SU-DHL-6 (cell line): ENCODE data around the gene TMEM106C.

ENCODE experiments used
- H2AFZ ChIP-seq: fragments of 200-600 bp; sonication (generic); 2 replicates; pipeline ENCODE4 v1.6.1; 2014; ENCODE audit warnings: low read depth, mild to moderate bottlenecking, moderate library complexity, mixed read lengths, antibody characterized with exemption, low read length; ENCODE audit not compliant: severe bottlenecking
- H3F3A ChIP-seq: fragments of 200-600 bp; shearing (Covaris generic); 2 replicates; pipeline ENCODE4 v1.6.0; 2016; ENCODE audit warnings: antibody characterized with exemption, mild to moderate bottlenecking; ENCODE audit not compliant: insufficient read depth
- H3K27ac ChIP-seq: fragments of 200-600 bp; sonication (generic); 2 replicates; pipeline ENCODE4 v1.5.1; 2016; ENCODE audit warnings: low read depth, mild to moderate bottlenecking, low read length, moderate library complexity, mixed read lengths
- H3K27me3 ChIP-seq: fragments of 200-600 bp; sonication (generic), shearing (Covaris generic); 2 replicates; pipeline ENCODE4 v1.6.0; 2014; ENCODE audit warnings: mild to moderate bottlenecking, low read length
- H3K36me3 ChIP-seq: fragments of 200-600 bp; sonication (generic); 2 replicates; pipeline ENCODE4 v1.6.1; 2014; ENCODE audit warnings: mild to moderate bottlenecking, low read length, mixed read lengths
- H3K4me2 ChIP-seq: fragments of 300-600, 200-600 bp; shearing (Covaris generic), sonication (generic); 2 replicates; pipeline ENCODE4 v1.6.0; 2014; ENCODE audit warnings: low read length, low read depth, mild to moderate bottlenecking; ENCODE audit not compliant: poor library complexity, severe bottlenecking
- H3K4me3 ChIP-seq: fragments of 200-600 bp; sonication (generic); 2 replicates; pipeline ENCODE4 v1.5.1; 2014; ENCODE audit warnings: antibody characterized with exemption, low read length, mild to moderate bottlenecking, mixed read lengths; ENCODE audit not compliant: insufficient read depth, poor library complexity, severe bottlenecking
- H3K79me2 ChIP-seq: fragments of 200-600 bp; sonication (generic); 2 replicates; pipeline ENCODE4 v1.6.1; 2014; ENCODE audit warnings: mild to moderate bottlenecking, low read length, moderate library complexity; ENCODE audit not compliant: insufficient read depth
- H3K9ac ChIP-seq: fragments of 200-600 bp; sonication (generic); 2 replicates; pipeline ENCODE4 v1.7.0; 2014; ENCODE audit warnings: mild to moderate bottlenecking, low read length
- H3K9me2 ChIP-seq: fragments of 200-600 bp; sonication (generic); replicated peaks from 2 replicates; pipeline ENCODE4 v1.6.1; 2014; ENCODE audit warnings: low read length; ENCODE audit not compliant: insufficient read depth
- H3K9me3 ChIP-seq: fragments of 200-600 bp; sonication (generic); 2 replicates; pipeline ENCODE4 v1.6.1; 2014; ENCODE audit warnings: low read length, mixed read lengths; ENCODE audit not compliant: insufficient read depth
- H4K20me1 ChIP-seq: fragments of 200-600 bp; sonication (generic); 2 replicates; pipeline ENCODE4 v1.6.1; 2014; ENCODE audit warnings: low read depth, mild to moderate bottlenecking, antibody characterized with exemption, low read length, moderate library complexity, mixed read lengths
- EZH2phosphoT487 ChIP-seq: fragments of 200-600 bp; sonication (generic), shearing (Covaris generic); conservative IDR thresholded peaks from 2 replicates; pipeline ENCODE4 v1.6.1; 2018; ENCODE audit warnings: mild to moderate bottlenecking, antibody characterized with exemption, low read length, moderate library complexity, mixed read lengths
- TF ChIP-seq, protein P1 (sequence below): fragments of 200-600 bp; sonication (generic); IDR thresholded peaks from one replicate; pipeline ENCODE4 v1.5.1; 2017; ENCODE audit warnings: antibody characterized with exemption, mild to moderate bottlenecking, low read length, moderate library complexity; ENCODE audit not compliant: insufficient read depth, poor library complexity, severe bottlenecking

Gene TMEM106C

DNA sequence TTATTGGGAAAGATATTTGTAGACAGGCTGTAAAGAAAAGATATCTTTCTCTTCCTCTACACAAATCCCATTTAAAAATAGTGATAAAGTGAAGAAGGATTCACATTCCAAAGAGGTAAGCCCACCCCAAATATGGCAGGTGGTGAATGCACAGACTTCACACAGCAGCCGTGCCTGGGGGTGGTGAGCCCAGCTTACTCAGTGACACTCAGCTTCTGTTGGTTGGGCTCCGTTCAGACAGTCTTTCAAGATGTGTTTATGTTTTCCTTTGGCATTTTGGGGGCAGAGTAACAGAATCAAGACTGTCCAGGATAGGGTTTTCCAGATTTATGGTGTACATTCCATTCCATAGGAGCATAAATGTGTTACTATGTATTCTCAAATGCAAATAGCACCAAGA lies 45.0 kb downstream of the TMEM106C start:
- no peaks in the 10 kb centered on the region for H3K9me2 ChIP-seq
- H2AFZ ChIP-seq, result no peak overlapping the region
- H3K27ac ChIP-seq, result no peak overlapping the region
- no peaks in the 10 kb centered on the region for H3F3A ChIP-seq
- TF ChIP-seq, protein P1, sequence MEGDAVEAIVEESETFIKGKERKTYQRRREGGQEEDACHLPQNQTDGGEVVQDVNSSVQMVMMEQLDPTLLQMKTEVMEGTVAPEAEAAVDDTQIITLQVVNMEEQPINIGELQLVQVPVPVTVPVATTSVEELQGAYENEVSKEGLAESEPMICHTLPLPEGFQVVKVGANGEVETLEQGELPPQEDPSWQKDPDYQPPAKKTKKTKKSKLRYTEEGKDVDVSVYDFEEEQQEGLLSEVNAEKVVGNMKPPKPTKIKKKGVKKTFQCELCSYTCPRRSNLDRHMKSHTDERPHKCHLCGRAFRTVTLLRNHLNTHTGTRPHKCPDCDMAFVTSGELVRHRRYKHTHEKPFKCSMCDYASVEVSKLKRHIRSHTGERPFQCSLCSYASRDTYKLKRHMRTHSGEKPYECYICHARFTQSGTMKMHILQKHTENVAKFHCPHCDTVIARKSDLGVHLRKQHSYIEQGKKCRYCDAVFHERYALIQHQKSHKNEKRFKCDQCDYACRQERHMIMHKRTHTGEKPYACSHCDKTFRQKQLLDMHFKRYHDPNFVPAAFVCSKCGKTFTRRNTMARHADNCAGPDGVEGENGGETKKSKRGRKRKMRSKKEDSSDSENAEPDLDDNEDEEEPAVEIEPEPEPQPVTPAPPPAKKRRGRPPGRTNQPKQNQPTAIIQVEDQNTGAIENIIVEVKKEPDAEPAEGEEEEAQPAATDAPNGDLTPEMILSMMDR, result no peak
- TF ChIP-seq EZH2phosphoT487, result no peak
- no peak overlapping the region for H3K4me3 ChIP-seq
- no peaks in the 10 kb centered on the region for H3K9me3 ChIP-seq
- no peaks in the 10 kb centered on the region for H3K27me3 ChIP-seq
- no peak overlapping the region for H3K9ac ChIP-seq
- no peak overlapping the region for H3K4me2 ChIP-seq
- no peaks in the 10 kb centered on the region for H4K20me1 ChIP-seq
- H3K79me2 ChIP-seq, result no peaks in the 10 kb centered on the region
- no peaks in the 10 kb centered on the region for H3K36me3 ChIP-seq

- H3K79me2 ChIP-seq, result no peaks in the 10 kb centered on the region
- H3K27me3 ChIP-seq, result no peaks in the 10 kb centered on the region
- no peak overlapping the region for H3K4me3 ChIP-seq
- H3K9me2 ChIP-seq, result no peaks in the 10 kb centered on the region
- no peak overlapping the region for H2AFZ ChIP-seq
- no peaks in the 10 kb centered on the region for H3K9me3 ChIP-seq
- H3K4me2 ChIP-seq, result no peak overlapping the region
- no peak overlapping the region for H3K9ac ChIP-seq
- no peaks in the 10 kb centered on the region for H3F3A ChIP-seq
- H3K36me3 ChIP-seq, result no peaks in the 10 kb centered on the region
- no peak for TF ChIP-seq EZH2phosphoT487
- TF ChIP-seq, protein P1, result no peak
- H4K20me1 ChIP-seq, result no peaks in the 10 kb centered on the region
- H3K27ac ChIP-seq, result no peak overlapping the region
Measured at GRCh38 chr12:48008950-48009349, 45.6 kb downstream of the TMEM106C start.

DNA sequence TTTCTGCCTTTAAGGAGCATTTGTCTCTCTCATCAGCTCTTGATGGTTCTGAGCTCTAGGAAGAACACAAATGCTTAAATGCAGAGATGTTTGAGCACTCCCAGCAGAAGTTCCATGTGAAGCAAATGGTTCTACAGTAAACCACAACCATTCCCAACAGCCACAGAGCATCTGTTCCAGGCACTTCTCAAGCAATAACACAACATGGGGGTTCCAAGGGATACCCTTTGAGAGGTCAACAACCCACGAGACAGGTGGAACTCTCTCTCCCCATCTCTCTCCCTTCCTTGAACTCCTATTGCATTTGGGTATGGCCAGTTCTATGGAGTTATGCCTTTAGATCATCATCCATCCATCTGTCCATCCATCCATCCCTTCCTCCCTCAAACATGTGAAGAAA lies 46.1 kb downstream of the TMEM106C start:
- no peak overlapping the region for H3K9ac ChIP-seq
- H3K9me3 ChIP-seq, result no peaks in the 10 kb centered on the region
- H3K27me3 ChIP-seq, result no peaks in the 10 kb centered on the region
- H3K36me3 ChIP-seq, result no peaks in the 10 kb centered on the region
- no peak overlapping the region for H3K4me2 ChIP-seq
- no peaks in the 10 kb centered on the region for H3K79me2 ChIP-seq
- no peaks in the 10 kb centered on the region for H4K20me1 ChIP-seq
- no peaks in the 10 kb centered on the region for H3K9me2 ChIP-seq
- no peaks in the 10 kb centered on the region for H3F3A ChIP-seq
- no peak overlapping the region for H3K4me3 ChIP-seq
- H2AFZ ChIP-seq, result no peak overlapping the region
- H3K27ac ChIP-seq, result no peak overlapping the region
- no peak for TF ChIP-seq EZH2phosphoT487
- TF ChIP-seq, protein P1, result no peak
